H1 (cell line): Measurements from ENCODE around the gene PSTK. TPM values are rescaled to one million over a fixed set of nuclear protein-coding genes. Genes with fewer than 3 reads are reported as not detected.

ENCODE experiments used
- CTCF ChIA-PET: fragments of 300-600 bp; sonication (Branson Sonifier 250); formaldehyde crosslinking; loops from one replicate; lab custom pipeline; 2021; ENCODE audit not compliant: partially characterized antibody; lab: Charles Lee
- POLR2A ChIA-PET: fragments of 300-600 bp; sonication (Branson Sonifier 250); formaldehyde crosslinking; loops from one replicate; lab custom pipeline; 2021; ENCODE audit warnings: inconsistent platforms; ENCODE audit not compliant: partially characterized antibody; lab: Charles Lee
- DNase-seq, 2 experiments: peaks; one replicate each; pipeline versions ENCODE4 v3.0.0 to v3.0.0-alpha.2; 2010 to 2022; ENCODE audit warnings: low spot score in 2 of 2, low read depth in 1 of 2, mixed read lengths in 1 of 2
- FAIRE-seq: peaks from 2 replicates; lab custom pipeline; 2011; peaks lifted over from hg19 to GRCh38; lab: Jason Lieb, UNC
- H2AFZ ChIP-seq: 2 replicates; pipeline ENCODE4 v1.8.1; 2012; ENCODE audit warnings: low read length, inconsistent platforms
- H2AK5ac ChIP-seq: 2 replicates; pipeline ENCODE4 v1.6.1; 2013; ENCODE audit warnings: low read depth, low read length
- H2BK120ac ChIP-seq: replicated peaks from 2 replicates; pipeline ENCODE3; 2013; ENCODE audit warnings: low read depth, low read length, inconsistent platforms
- H2BK12ac ChIP-seq: 2 replicates; pipeline ENCODE4 v1.6.1; 2013; ENCODE audit warnings: low read depth, low read length
- H2BK15ac ChIP-seq: 2 replicates; pipeline ENCODE4 v1.6.1; 2013; ENCODE audit warnings: low read length
- H2BK20ac ChIP-seq: 2 replicates; pipeline ENCODE4 v1.6.1; 2013; ENCODE audit warnings: low read length
- H2BK5ac ChIP-seq: 2 replicates; pipeline ENCODE4 v1.6.1; 2013; ENCODE audit warnings: low read depth, low read length
- H3K14ac ChIP-seq: 2 replicates; pipeline ENCODE4 v1.6.1; 2013; ENCODE audit warnings: inconsistent platforms; ENCODE audit not compliant: insufficient read length
- H3K18ac ChIP-seq: 2 replicates; pipeline ENCODE4 v1.6.1; 2013; ENCODE audit warnings: low read length; ENCODE audit errors: extremely low read depth
- H3K23ac ChIP-seq: 2 replicates; pipeline ENCODE4 v1.6.1; 2013; ENCODE audit warnings: inconsistent platforms; ENCODE audit not compliant: insufficient read length
- H3K23me2 ChIP-seq: 2 replicates; pipeline ENCODE4 v1.6.1; 2013; ENCODE audit warnings: low read depth, low read length
- H3K27ac ChIP-seq: 2 replicates; pipeline ENCODE4 v1.6.1; 2011; ENCODE audit warnings: low read depth, low read length, inconsistent platforms
- H3K27me3 ChIP-seq, 4 experiments: replicated peaks in 1 of 4; 1 replicate in 1 of 4; 2 replicates in 3 of 4; pipeline versions ENCODE4 v1.6.1 to v1.8.1; 2011 to 2013; ENCODE audit warnings: low read length in 3 of 4, mild to moderate bottlenecking in 3 of 4, inconsistent platforms in 2 of 4, mixed read lengths in 2 of 4, moderate library complexity in 1 of 4; ENCODE audit not compliant: control insufficient read depth in 3 of 4, insufficient read depth in 3 of 4; ENCODE audit errors: extremely low read depth in 1 of 4
- H3K36me3 ChIP-seq, 4 experiments: 2 replicates each; pipeline versions ENCODE4 v1.6.1 to v1.8.1; 2011 to 2013; ENCODE audit warnings: mild to moderate bottlenecking in 4 of 4, low read length in 3 of 4, moderate library complexity in 2 of 4, control low read depth in 1 of 4, inconsistent platforms in 1 of 4; ENCODE audit not compliant: insufficient read depth in 4 of 4, control insufficient read depth in 2 of 4
- H3K4ac ChIP-seq: replicated peaks from 2 replicates; pipeline ENCODE3; 2013; ENCODE audit warnings: low read length, low read depth, mixed read lengths, inconsistent platforms; ENCODE audit not compliant: insufficient read length
- H3K4me1 ChIP-seq, 4 experiments: replicated peaks in 1 of 4; 1 replicate in 1 of 4; 2 replicates in 3 of 4; pipeline versions ENCODE4 v1.6.1 to v1.8.1; 2011 to 2013; ENCODE audit warnings: low read length in 3 of 4, inconsistent platforms in 2 of 4, mixed read lengths in 1 of 4; ENCODE audit not compliant: insufficient read depth in 4 of 4, control insufficient read depth in 3 of 4
- H3K4me2 ChIP-seq, 2 experiments: 2 replicates each; pipeline versions ENCODE4 v1.6.1 to v1.8.1; 2011 to 2013; ENCODE audit warnings: low read depth in 2 of 2, low read length in 2 of 2, control low read depth in 1 of 2, inconsistent platforms in 1 of 2, mild to moderate bottlenecking in 1 of 2; ENCODE audit not compliant: insufficient read depth in 1 of 2
- H3K4me3 ChIP-seq, 4 experiments: fragments of 200-600, 300-600 bp in 1 of 4; sonication (generic), shearing (Covaris generic), sonication (Bioruptor Twin) in 1 of 4; 2 replicates each; pipeline versions ENCODE4 v1.5.1 to v1.8.1; 2011 to 2016; ENCODE audit warnings: low read length in 4 of 4, low read depth in 3 of 4, control low read depth in 2 of 4, inconsistent platforms in 2 of 4, mild to moderate bottlenecking in 2 of 4, mixed read lengths in 1 of 4, moderate library complexity in 1 of 4; ENCODE audit not compliant: insufficient read depth in 2 of 4; ENCODE audit errors: extremely low read depth in 1 of 4
- H3K56ac ChIP-seq: replicated peaks from 2 replicates; pipeline ENCODE3; 2013; ENCODE audit warnings: low read depth, mild to moderate bottlenecking, mixed read lengths, low read length, inconsistent platforms; ENCODE audit not compliant: insufficient read length
- H3K79me1 ChIP-seq: 2 replicates; pipeline ENCODE4 v1.6.1; 2013; ENCODE audit warnings: low read depth, low read length, control low read depth
- H3K79me2 ChIP-seq, 2 experiments: 2 replicates each; pipeline versions ENCODE4 v1.6.1 to v1.8.1; 2012 to 2013; ENCODE audit warnings: low read length in 2 of 2, mild to moderate bottlenecking in 2 of 2, inconsistent platforms in 1 of 2; ENCODE audit not compliant: insufficient read depth in 2 of 2, control insufficient read depth in 1 of 2
- H3K9ac ChIP-seq, 4 experiments: replicated peaks in 1 of 4; 1 replicate in 1 of 4; 2 replicates in 3 of 4; pipeline versions ENCODE4 v1.6.1 to v1.8.1; 2011 to 2013; ENCODE audit warnings: low read depth in 3 of 4, low read length in 3 of 4, control low read depth in 2 of 4, mild to moderate bottlenecking in 2 of 4, moderate library complexity in 2 of 4, inconsistent platforms in 1 of 4; ENCODE audit errors: extremely low read depth in 1 of 4
- H3K9me3 ChIP-seq, 2 experiments: 2 replicates each; pipeline versions ENCODE4 v1.6.1 to v1.8.1; 2012 to 2013; ENCODE audit warnings: mild to moderate bottlenecking in 2 of 2, moderate library complexity in 2 of 2, control low read depth in 1 of 2, inconsistent platforms in 1 of 2, low read depth in 1 of 2, low read length in 1 of 2, mixed read lengths in 1 of 2; ENCODE audit not compliant: insufficient read depth in 2 of 2
- H4K20me1 ChIP-seq, 2 experiments: replicated peaks in 1 of 2; 2 replicates each; pipeline versions ENCODE3 to v1.8.1; 2011 to 2013; ENCODE audit warnings: inconsistent platforms in 2 of 2, low read length in 2 of 2, mild to moderate bottlenecking in 1 of 2; ENCODE audit not compliant: insufficient read depth in 2 of 2, control insufficient read depth in 1 of 2
- H4K5ac ChIP-seq: 2 replicates; pipeline ENCODE4 v1.6.1; 2013; ENCODE audit warnings: low read length, low read depth, mixed read lengths, inconsistent platforms; ENCODE audit not compliant: insufficient read length
- H4K8ac ChIP-seq: 2 replicates; pipeline ENCODE4 v1.8.0; 2013; ENCODE audit warnings: mild to moderate bottlenecking, moderate library complexity, low read length, inconsistent platforms; ENCODE audit not compliant: insufficient read depth; ENCODE audit errors: extremely low read depth
- H4K91ac ChIP-seq: replicated peaks from 2 replicates; pipeline ENCODE3; 2013; ENCODE audit warnings: low read length, mixed read lengths, inconsistent platforms; ENCODE audit not compliant: insufficient read length
- BCL11A ChIP-seq, 2 experiments: IDR thresholded peaks; one replicate each; pipeline ENCODE4 v1.6.1; 2011; ENCODE audit warnings: low read depth in 2 of 2, low read length in 2 of 2, mild to moderate bottlenecking in 2 of 2
- CTCF ChIP-seq, 3 experiments: IDR thresholded peaks; 1 replicate in 2 of 3; 2 replicates in 1 of 3; pipeline versions ENCODE4 v1.5.1 to v1.6.1; 2011; ENCODE audit warnings: low read length in 3 of 3, mild to moderate bottlenecking in 3 of 3, inconsistent platforms in 2 of 3, low read depth in 1 of 3, moderate library complexity in 1 of 3; ENCODE audit not compliant: insufficient read depth in 1 of 3; ENCODE audit errors: control extremely low read depth in 1 of 3
- RAD21 ChIP-seq, 2 experiments: IDR thresholded peaks in 1 of 2; conservative IDR thresholded peaks in 1 of 2; 2 replicates each; pipeline ENCODE4 v1.6.1; 2011; ENCODE audit warnings: low read depth in 2 of 2, low read length in 2 of 2, improper control_type of control experiment in 1 of 2, inconsistent platforms in 1 of 2, mild to moderate bottlenecking in 1 of 2, moderate library complexity in 1 of 2
- WGBS, 2 experiments: shearing (Covaris generic) in 1 of 2; methylation state at CpG; one replicate each; pipeline versions ENCODE4 v1.1.6 to v1.1.7; 2013 to 2015; ENCODE audit warnings: low lambda C conversion rate in 2 of 2, mixed read lengths in 2 of 2, inconsistent platforms in 1 of 2, low coverage in 1 of 2, missing lambda C conversion rate in 1 of 2; ENCODE audit not compliant: insufficient replicate concordance in 2 of 2, insufficient coverage in 1 of 2, insufficient read length in 1 of 2; ENCODE audit errors: extremely low coverage in 1 of 2, missing lambda C conversion rate in 1 of 2; 5-methylcytosine and 5-hydroxymethylcytosine counted together
- polyA plus RNA-seq, 7 experiments: library from polyadenylated mRNA; depleted of rRNA in 3 of 7; stranded (reverse) in 5 of 7; unstranded in 2 of 7; fragments of >200 nt in 5 of 7; fragments of 200-250 nt in 2 of 7; gene quantifications; 1 replicate in 5 of 7; 2 replicates in 1 of 7; 4 replicates in 1 of 7; pipeline versions ENCODE4 v1.2.1 to v1.2.3, GENCODE V29; 2011 to 2013; ENCODE audit warnings: missing spikeins in 2 of 7, mixed read lengths in 2 of 7
- total RNA-seq: library from RNA; stranded (reverse); fragmentation: NEBNext Ultra II Directional; extraction: Animal tissue kit (Norgen Biotek cat#: 25700); gene quantifications from 2 replicates; pipeline ENCODE4 v1.2.1, GENCODE V29; 2021

The PSTK gene
- total and polyA plus RNA-seq, 2 of the 8 experiments (the other 6 are each of a cell fraction or from before 2014, with no cell fraction given) = 4.4 to 6.6 TPM

- 59 to 100% methylated on average over 1 to 3 of the region's 3 CpGs for WGBS, 2 experiments
Observed at GRCh38 chr10:123021517-123021916, 41.3 kb downstream of the PSTK start.

More at GRCh38 chr10:123021517-123021916, 41.3 kb downstream of the PSTK start:
- Histone ChIP-seq H2BK120ac (no peak overlapping the region), H3K14ac (no peak overlapping the region), H3K27ac (no peak overlapping the region), H2BK20ac (no peak overlapping the region), H3K56ac (no peak overlapping the region), H3K4me1 (peaks cover 3 to 15% (median 7%) of the 10 kb centered on the region in 4 experiments; a peak in 6 of 7 replicates), H3K9ac (no peak overlapping the region), H2BK15ac (no peak overlapping the region), H3K23ac (no peak overlapping the region), H3K36me3 (no peaks in the 10 kb centered on the region; a peak in 1 of 8 replicates), H3K4ac (no peak overlapping the region), H4K20me1 (no peaks in the 10 kb centered on the region), H4K8ac (no peak overlapping the region), H2BK12ac (no peak overlapping the region), H2BK5ac (no peak overlapping the region), H4K5ac (no peak overlapping the region), H3K9me3 (no peaks in the 10 kb centered on the region), H3K18ac (no peak overlapping the region), H3K4me3 (no peak overlapping the region), H3K23me2 (no peaks in the 10 kb centered on the region), H3K79me2 (0 out of 4 replicates have a peak, but pooled peaks cover 0 to under 1% of the 10 kb centered on the region in 2 experiments), H2AK5ac (no peak overlapping the region), H4K91ac (no peak overlapping the region), H3K27me3 (peaks cover 0 to 2% (median under 1%) of the 10 kb centered on the region in 4 experiments; a peak in 3 of 7 replicates), H2AFZ (no peak overlapping the region), H3K79me1 (no peaks in the 10 kb centered on the region), H3K4me2 (no peak overlapping the region)
- ChIA-PET CTCF (interaction anchor here (0.6 to 3.7 kb wide), 13 partner anchors 11 to 532 kb away, joined by 3 to 28 read pairs (median 4); partner anchors contain the start of genes ACADSB and IKZF5), POLR2A (interaction anchor here (1.6 to 4.3 kb wide), 2 partner anchors 9 to 12 kb away, joined by 4 to 25 read pairs; partner anchors contain the start of genes ACADSB and IKZF5)
- DNase-seq (no peak), FAIRE-seq (no peak)
- TF ChIP-seq RAD21 (IDR thresholded peaks at IDR 0.05 in 1 of 2, conservative IDR thresholded peaks at IDR 0.05 in 1 of 2; ENCODE audit: low read depth in 2 of 2, low read length in 2 of 2) = peak; percentile 19 to 35; a peak in 2 of 4 replicates
- no peak for TF ChIP-seq BCL11A (IDR thresholded peaks at IDR 0.05; ENCODE audit: low read depth in 2 of 2, low read length in 2 of 2)
- TF ChIP-seq CTCF (IDR thresholded peaks at IDR 0.05; ENCODE audit: control extremely low read depth in 1 of 3, insufficient read depth in 1 of 3, low read depth in 1 of 3, low read length in 3 of 3) = peak in 2 of 3 experiments; percentile 18 to 60; a peak in 2 of 4 replicates
